Measurements from ENCODE around the gene NT5DC3. TPM values are rescaled to one million over a fixed set of nuclear protein-coding genes. Genes with fewer than 3 reads are reported as not detected.

The NT5DC3 gene
- total RNA-seq, 1 donor from 2014 or later: 6.6 TPM

GRCh38 chr12:103830025-103830725 lies 10.9 kb downstream of the NT5DC3 start:
- no peaks in the 10 kb centered on the region for H3K36me3 ChIP-seq
- intact Hi-C loops (cut with DNase I): no loop called here
- DNase-seq (ENCODE audit: low spot score in 2 of 2): no peak
- H3K27ac ChIP-seq: no peak overlapping the region
- no peak for TF ChIP-seq CTCF (IDR thresholded peaks at IDR 0.05)
- H3K27me3 ChIP-seq: no peaks in the 10 kb centered on the region
- H3K9me3 ChIP-seq: no peaks in the 10 kb centered on the region
- no peak overlapping the region for H3K4me3 ChIP-seq
- H3K4me1 ChIP-seq: peaks cover 0 to 36% of the 10 kb centered on the region in 2 donors

GRCh38 chr12:103829092-103829491 lies 11.9 kb downstream of the NT5DC3 start:
- H3K4me3 ChIP-seq: no peak overlapping the region
- no peaks in the 10 kb centered on the region for H3K36me3 ChIP-seq
- H3K4me1 ChIP-seq: peaks cover 0 to 35% of the 10 kb centered on the region in 2 donors
- intact Hi-C loops (cut with DNase I): no loop called here
- TF ChIP-seq CTCF (IDR thresholded peaks at IDR 0.05): no peak
- no peaks in the 10 kb centered on the region for H3K27me3 ChIP-seq
- no peak overlapping the region for H3K27ac ChIP-seq
- no peak for DNase-seq (ENCODE audit: low spot score in 2 of 2)
- H3K9me3 ChIP-seq: no peaks in the 10 kb centered on the region

GRCh38 chr12:103827911-103828391 lies 13.1 kb downstream of the NT5DC3 start:
- no peak overlapping the region for H3K4me3 ChIP-seq
- no peak for TF ChIP-seq CTCF (IDR thresholded peaks at IDR 0.05)
- intact Hi-C loops (cut with DNase I): no loop called here

GRCh38 chr12:103824845-103825244 lies 16.2 kb downstream of the NT5DC3 start:
- no peak for TF ChIP-seq CTCF (IDR thresholded peaks at IDR 0.05)
- no peak for DNase-seq (ENCODE audit: low spot score in 2 of 2)
- Histone ChIP-seq H3K4me1 (peaks cover 3 to 21% of the 10 kb centered on the region in 2 donors), H3K27me3 (no peaks in the 10 kb centered on the region), H3K27ac (no peak overlapping the region), H3K4me3 (no peak overlapping the region), H3K9me3 (no peaks in the 10 kb centered on the region), H3K36me3 (peaks cover 0 to 9% of the 10 kb centered on the region in 2 donors)
- intact Hi-C loops (cut with DNase I): no loop called here

More at GRCh38 chr12:103827911-103828391, 13.1 kb downstream of the NT5DC3 start:
- H3K27me3 ChIP-seq: no peaks in the 10 kb centered on the region
- H3K36me3 ChIP-seq: no peaks in the 10 kb centered on the region
- no peak for DNase-seq (ENCODE audit: low spot score in 2 of 2)
- peaks cover 0 to 30% of the 10 kb centered on the region in 2 donors for H3K4me1 ChIP-seq
- H3K27ac ChIP-seq: peak overlapping the region in 1 of 2 donors; percentile 50
- H3K9me3 ChIP-seq: no peaks in the 10 kb centered on the region

GRCh38 chr12:103824290-103824689 lies 16.7 kb downstream of the NT5DC3 start:
- Histone ChIP-seq H3K36me3 (peaks cover 0 to 9% of the 10 kb centered on the region in 2 donors), H3K9me3 (no peaks in the 10 kb centered on the region), H3K4me3 (no peak overlapping the region), H3K27me3 (no peaks in the 10 kb centered on the region), H3K27ac (no peak overlapping the region), H3K4me1 (peaks cover 3 to 22% of the 10 kb centered on the region in 2 donors)
- DNase-seq (ENCODE audit: low spot score in 2 of 2): no peak
- intact Hi-C loops (cut with DNase I): no loop called here
- no peak for TF ChIP-seq CTCF (IDR thresholded peaks at IDR 0.05)

All from ascending aorta (tissue), 2 donors.